Measurements from ENCODE around the gene VSIG10L2. TPM values are rescaled to one million over a fixed set of nuclear protein-coding genes. Genes with fewer than 3 reads are reported as not detected.

The VSIG10L2 gene
- total RNA-seq, 1 donor = not detected

- H3K4me3 ChIP-seq (ENCODE audit: low read depth, low read length) = no peak overlapping the region
- DNase-seq (ENCODE audit: low read depth) = no peak
- no peak for TF ChIP-seq CTCF (IDR thresholded peaks at IDR 0.05; ENCODE audit: insufficient read depth, low read length)
These were observed 41.3 kb downstream of the VSIG10L2 start for GRCh38 chr11:125987066-125987641.

- DNase-seq (ENCODE audit: low read depth) = peak; percentile 83
- no peak for TF ChIP-seq CTCF (IDR thresholded peaks at IDR 0.05; ENCODE audit: insufficient read depth, low read length)
- H3K4me3 ChIP-seq (ENCODE audit: low read depth, low read length) = no peak overlapping the region
These were observed 44.4 kb downstream of the VSIG10L2 start for GRCh38 chr11:125990244-125990643.

- TF ChIP-seq CTCF (IDR thresholded peaks at IDR 0.05; ENCODE audit: insufficient read depth, low read length) = no peak
- no peak overlapping the region for H3K4me3 ChIP-seq (ENCODE audit: low read depth, low read length)
- DNase-seq (ENCODE audit: low read depth) = no peak
These were observed 47.0 kb downstream of the VSIG10L2 start for GRCh38 chr11:125992893-125993292.

GRCh38 chr11:125994509-125994908 lies 48.7 kb downstream of the VSIG10L2 start:
- TF ChIP-seq CTCF (IDR thresholded peaks at IDR 0.05; ENCODE audit: insufficient read depth, low read length) = no peak
- H3K4me3 ChIP-seq (ENCODE audit: low read depth, low read length) = no peak overlapping the region
- DNase-seq (ENCODE audit: low read depth) = no peak

- no peak overlapping the region for H3K4me3 ChIP-seq (ENCODE audit: low read depth, low read length)
- DNase-seq (ENCODE audit: low read depth) = no peak
- TF ChIP-seq CTCF (IDR thresholded peaks at IDR 0.05; ENCODE audit: insufficient read depth, low read length) = no peak
These were observed 49.5 kb downstream of the VSIG10L2 start for GRCh38 chr11:125995313-125995712.

GRCh38 chr11:125998267-125998666 lies 52.4 kb downstream of the VSIG10L2 start:
- TF ChIP-seq CTCF (IDR thresholded peaks at IDR 0.05; ENCODE audit: insufficient read depth, low read length) = no peak
- DNase-seq (ENCODE audit: low read depth) = no peak
- no peak overlapping the region for H3K4me3 ChIP-seq (ENCODE audit: low read depth, low read length)
